ENCODE data around the gene C18orf63.
"Not testable (repeated sequence)": the region's sequence is repeated elsewhere in the genome, so short reads cannot be mapped to it uniquely, and the experiment has no call there.

Gene C18orf63

DNA sequence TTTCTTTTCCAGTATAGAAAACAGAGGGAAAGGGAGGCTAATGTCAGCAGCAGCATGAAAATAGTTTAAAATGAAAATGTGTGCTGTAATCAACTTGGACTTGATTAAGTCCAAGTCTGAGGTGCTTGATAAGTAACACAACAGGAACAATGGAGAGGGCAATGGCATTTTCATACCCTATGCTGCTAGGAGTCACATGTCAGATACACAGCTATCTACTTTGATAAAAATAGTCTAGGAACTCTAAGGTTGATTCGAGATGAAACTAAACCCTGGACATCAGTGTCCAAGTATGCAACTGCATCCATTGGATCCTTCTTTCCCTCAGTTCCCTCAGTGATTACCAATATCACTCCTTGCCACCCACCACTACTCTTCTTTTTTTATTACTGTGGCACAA, 4.6 kb upstream of the C18orf63 start:
- Histone ChIP-seq H3K4me1 (ENCODE audit: insufficient read depth, insufficient read length) (no peaks in the 10 kb centered on the region), H3K36me3 (ENCODE audit: insufficient read depth, insufficient read length, low read length) (no peaks in the 10 kb centered on the region), H3K9me3 (ENCODE audit: insufficient read depth, low read length) (peaks cover 18% of the 10 kb centered on the region; the same call in 1 of the 2 replicates), H3K9ac (ENCODE audit: insufficient read length, low read depth) (no peak overlapping the region), H3K27me3 (ENCODE audit: insufficient read depth, insufficient read length) (no peaks in the 10 kb centered on the region), H3K4me3 (ENCODE audit: insufficient read length, low read depth) (no peak overlapping the region)
- TF ChIP-seq YY1 (IDR thresholded peaks at IDR 0.05; ENCODE audit: insufficient read depth, insufficient read length) = no peak
- no peak for TF ChIP-seq SUZ12 (IDR thresholded peaks at IDR 0.05; ENCODE audit: extremely low read depth, insufficient read depth, insufficient read length)
- TF ChIP-seq ZNF274 (IDR thresholded peaks at IDR 0.05; ENCODE audit: low read depth, low read length) = no peak
- DNase-seq (ENCODE audit: low read depth, low spot score) = no peak

DNA sequence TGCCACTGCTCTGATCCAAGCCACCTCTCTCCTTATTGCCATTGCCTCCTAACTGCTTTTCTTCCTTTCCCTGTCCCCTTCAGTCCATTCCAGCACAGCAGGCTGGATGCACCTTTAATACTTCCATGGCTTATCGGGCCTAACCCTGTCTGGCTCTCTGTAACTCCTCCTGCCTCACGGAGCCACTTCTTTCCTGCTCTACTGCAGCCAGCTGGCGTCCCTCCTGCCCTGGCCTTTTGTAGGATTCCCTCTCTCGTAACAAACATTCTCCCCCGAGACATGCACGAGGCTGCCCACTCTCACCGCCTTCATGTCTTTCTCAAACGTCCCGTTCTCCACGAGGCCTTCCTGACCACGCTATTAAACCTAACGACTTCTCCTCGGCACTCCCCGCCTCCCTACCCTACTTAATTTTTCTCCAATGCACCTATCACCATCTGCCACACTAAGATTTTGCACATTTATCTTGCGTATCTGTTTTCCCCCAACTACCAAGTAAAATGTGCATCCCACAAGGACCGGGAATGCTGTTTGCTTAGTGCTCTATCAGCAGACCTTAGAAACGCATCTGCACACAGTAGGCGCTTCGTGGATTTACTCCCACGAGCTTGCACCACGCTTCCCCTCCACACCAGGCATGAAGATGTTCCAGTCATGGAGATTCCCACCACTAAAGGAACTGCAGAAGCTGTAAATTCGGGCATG, 728 bp upstream of the C18orf63 start:
- H3K4me1 ChIP-seq (ENCODE audit: insufficient read depth, insufficient read length) = no peaks in the 10 kb centered on the region
- no peak overlapping the region for H3K9ac ChIP-seq (ENCODE audit: insufficient read length, low read depth)
- no peaks in the 10 kb centered on the region for H3K36me3 ChIP-seq (ENCODE audit: insufficient read depth, insufficient read length, low read length)
- TF ChIP-seq ZNF274 (IDR thresholded peaks at IDR 0.05; ENCODE audit: low read depth, low read length) = no peak
- TF ChIP-seq YY1 (IDR thresholded peaks at IDR 0.05; ENCODE audit: insufficient read depth, insufficient read length) = no peak
- no peak for TF ChIP-seq SUZ12 (IDR thresholded peaks at IDR 0.05; ENCODE audit: extremely low read depth, insufficient read depth, insufficient read length)
- no peaks in the 10 kb centered on the region for H3K27me3 ChIP-seq (ENCODE audit: insufficient read depth, insufficient read length)
- H3K4me3 ChIP-seq (ENCODE audit: insufficient read length, low read depth) = no peak overlapping the region
- peaks cover 18% of the 10 kb centered on the region; the same call in 1 of the 2 replicates for H3K9me3 ChIP-seq (ENCODE audit: insufficient read depth, low read length)
- no peak for DNase-seq (ENCODE audit: low read depth, low spot score)

DNA sequence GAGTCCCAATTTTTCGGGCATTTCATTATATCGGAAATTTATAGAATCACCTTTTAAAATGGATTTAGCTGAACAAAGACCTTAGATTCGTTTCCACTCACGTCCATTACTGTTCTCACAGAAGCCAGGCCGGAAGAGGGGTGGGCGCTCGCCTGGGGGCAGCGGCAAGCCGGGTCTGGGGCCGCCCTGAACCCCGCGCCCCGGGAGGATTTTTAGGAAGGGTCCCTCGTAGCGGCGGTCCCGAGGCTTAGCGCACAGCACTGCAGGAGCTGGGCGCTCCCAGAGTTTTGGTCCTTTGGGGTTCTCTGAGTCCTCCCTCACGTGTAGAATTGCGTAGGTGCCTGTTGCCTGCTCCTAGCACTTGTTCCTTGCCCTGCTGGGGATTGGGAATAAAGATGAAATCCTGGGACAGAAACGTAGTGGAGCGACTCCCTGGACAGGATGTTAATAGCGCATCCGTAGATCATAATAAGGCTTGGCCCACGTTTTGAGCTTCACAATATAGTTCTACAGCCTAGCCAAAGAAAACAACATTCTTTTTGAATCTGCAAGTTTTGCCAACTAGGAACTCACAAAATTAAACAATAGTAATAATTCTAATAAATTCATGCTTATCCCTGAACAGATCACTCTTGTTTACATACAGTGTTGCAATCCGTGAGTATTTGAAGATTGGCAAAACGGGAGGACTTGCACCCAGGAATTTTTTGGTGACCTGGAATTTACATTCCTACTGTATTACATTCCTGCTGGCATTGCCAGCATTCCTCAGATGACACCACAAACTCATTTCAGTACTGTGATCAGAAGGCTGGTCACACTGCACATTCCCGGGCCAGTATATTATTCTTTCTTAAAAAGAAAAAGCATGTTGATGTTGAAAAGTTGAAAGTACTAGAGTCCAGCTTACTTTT, 875 bp downstream of the C18orf63 start:
- Histone ChIP-seq H3K36me3 (ENCODE audit: insufficient read depth, insufficient read length, low read length) (no peaks in the 10 kb centered on the region), H3K4me3 (ENCODE audit: insufficient read length, low read depth) (no peak overlapping the region), H3K4me1 (ENCODE audit: insufficient read depth, insufficient read length) (no peaks in the 10 kb centered on the region), H3K9ac (ENCODE audit: insufficient read length, low read depth) (no peak overlapping the region), H3K27me3 (ENCODE audit: insufficient read depth, insufficient read length) (no peaks in the 10 kb centered on the region), H3K9me3 (ENCODE audit: insufficient read depth, low read length) (peaks cover 14% of the 10 kb centered on the region; the same call in 1 of the 2 replicates)
- no peak for TF ChIP-seq YY1 (IDR thresholded peaks at IDR 0.05; ENCODE audit: insufficient read depth, insufficient read length)
- no peak for TF ChIP-seq SUZ12 (IDR thresholded peaks at IDR 0.05; ENCODE audit: extremely low read depth, insufficient read depth, insufficient read length)
- no peak for TF ChIP-seq ZNF274 (IDR thresholded peaks at IDR 0.05; ENCODE audit: low read depth, low read length)
- no peak for DNase-seq (ENCODE audit: low read depth, low spot score)

DNA sequence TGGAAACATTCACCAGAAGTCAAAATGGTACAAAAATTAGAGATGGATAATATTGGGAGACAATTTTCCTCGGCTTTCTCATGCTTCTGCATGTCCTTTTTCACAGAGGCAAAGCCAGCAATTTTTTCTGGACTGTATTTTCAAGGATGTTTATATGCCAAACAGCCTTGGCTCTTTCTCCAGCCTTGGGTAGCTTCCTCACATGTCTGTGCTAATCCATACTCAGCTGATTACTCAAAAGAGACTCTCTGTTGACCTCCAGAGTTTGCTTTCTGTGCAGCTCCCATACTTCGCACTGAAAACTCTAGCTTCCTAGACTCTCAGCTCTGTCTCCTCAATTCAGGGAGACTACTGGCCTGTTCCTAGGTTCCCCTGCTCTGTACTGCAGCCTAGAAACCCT, 10.6 kb downstream of the C18orf63 start:
- no peak for TF ChIP-seq YY1 (IDR thresholded peaks at IDR 0.05; ENCODE audit: insufficient read depth, insufficient read length)
- Histone ChIP-seq H3K9ac (ENCODE audit: insufficient read length, low read depth) (no peak overlapping the region), H3K4me1 (ENCODE audit: insufficient read depth, insufficient read length) (no peaks in the 10 kb centered on the region), H3K27me3 (ENCODE audit: insufficient read depth, insufficient read length) (no peaks in the 10 kb centered on the region), H3K4me3 (ENCODE audit: insufficient read length, low read depth) (no peak overlapping the region), H3K9me3 (ENCODE audit: insufficient read depth, low read length) (no peaks in the 10 kb centered on the region), H3K36me3 (ENCODE audit: insufficient read depth, insufficient read length, low read length) (no peaks in the 10 kb centered on the region)
- no peak for DNase-seq (ENCODE audit: low read depth, low spot score)

DNA sequence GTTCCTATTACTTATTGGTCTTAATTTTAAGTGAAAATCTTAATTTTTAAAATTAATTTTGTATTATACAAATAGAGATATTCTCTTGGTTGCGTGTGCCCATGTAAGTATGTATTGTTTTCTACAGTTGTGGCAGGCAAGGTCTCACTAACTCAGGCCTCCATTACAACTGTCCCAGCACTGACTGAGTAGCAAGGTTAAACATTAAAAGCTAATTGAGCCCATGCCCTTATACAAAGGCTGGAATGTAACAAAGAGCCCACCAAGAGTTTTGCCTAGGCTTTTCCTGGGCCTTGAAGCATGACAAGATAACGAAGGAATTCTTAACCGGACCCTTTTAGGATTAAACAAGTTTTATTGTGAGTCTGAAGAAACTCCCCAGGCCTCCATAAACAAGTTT, 11.2 kb downstream of the C18orf63 start:
- not testable (repeated sequence) for H3K9me3 ChIP-seq (ENCODE audit: insufficient read depth, low read length); H3K36me3 ChIP-seq (ENCODE audit: insufficient read depth, insufficient read length, low read length); H3K4me3 ChIP-seq (ENCODE audit: insufficient read length, low read depth); DNase-seq (ENCODE audit: low read depth, low spot score); H3K4me1 ChIP-seq (ENCODE audit: insufficient read depth, insufficient read length); H3K9ac ChIP-seq (ENCODE audit: insufficient read length, low read depth); H3K27me3 ChIP-seq (ENCODE audit: insufficient read depth, insufficient read length)

GRCh38 chr18:74328206-74328605, 12.6 kb downstream of the C18orf63 start:
- Histone ChIP-seq H3K36me3 (ENCODE audit: insufficient read depth, insufficient read length, low read length) (no peaks in the 10 kb centered on the region), H3K9ac (ENCODE audit: insufficient read length, low read depth) (no peak overlapping the region), H3K9me3 (ENCODE audit: insufficient read depth, low read length) (no peaks in the 10 kb centered on the region), H3K4me3 (ENCODE audit: insufficient read length, low read depth) (no peak overlapping the region), H3K4me1 (ENCODE audit: insufficient read depth, insufficient read length) (no peaks in the 10 kb centered on the region), H3K27me3 (ENCODE audit: insufficient read depth, insufficient read length) (no peaks in the 10 kb centered on the region)
- DNase-seq (ENCODE audit: low read depth, low spot score) = no peak
- TF ChIP-seq ZNF274 (IDR thresholded peaks at IDR 0.05; ENCODE audit: low read depth, low read length) = no peak
- TF ChIP-seq YY1 (IDR thresholded peaks at IDR 0.05; ENCODE audit: insufficient read depth, insufficient read length) = no peak
- no peak for TF ChIP-seq SUZ12 (IDR thresholded peaks at IDR 0.05; ENCODE audit: extremely low read depth, insufficient read depth, insufficient read length)

GRCh38 chr18:74329688-74330205, 14.1 kb downstream of the C18orf63 start:
- TF ChIP-seq ZNF274 (IDR thresholded peaks at IDR 0.05; ENCODE audit: low read depth, low read length) (no peak), YY1 (IDR thresholded peaks at IDR 0.05; ENCODE audit: insufficient read depth, insufficient read length) (no peak), SUZ12 (IDR thresholded peaks at IDR 0.05; ENCODE audit: extremely low read depth, insufficient read depth, insufficient read length) (no peak)
- H3K4me1 ChIP-seq (ENCODE audit: insufficient read depth, insufficient read length) = no peaks in the 10 kb centered on the region
- no peaks in the 10 kb centered on the region for H3K9me3 ChIP-seq (ENCODE audit: insufficient read depth, low read length)
- H3K36me3 ChIP-seq (ENCODE audit: insufficient read depth, insufficient read length, low read length) = no peaks in the 10 kb centered on the region
- H3K4me3 ChIP-seq (ENCODE audit: insufficient read length, low read depth) = no peak overlapping the region
- DNase-seq (ENCODE audit: low read depth, low spot score) = no peak
- no peak overlapping the region for H3K9ac ChIP-seq (ENCODE audit: insufficient read length, low read depth)
- H3K27me3 ChIP-seq (ENCODE audit: insufficient read depth, insufficient read length) = no peaks in the 10 kb centered on the region
